Measurements from ENCODE around the gene FAM9A.

FAM9A gene

GRCh38 chrX:8801041-8801599 lies at the start of gene FAM9A:
Gene FAM9A, minus strand, starts transcription at chrX:8801383. Its CDS starts 1,212 bp downstream, at chrX:8800171.
- peaks cover 12% of the 10 kb centered on the region; the same call in 1 of the 2 replicates for H3K9me3 ChIP-seq
- no peak within 1 kb of the TSS for H3K4me3 ChIP-seq
- 0 out of 2 replicates have a peak, but pooled peaks cover 1% of the 10 kb centered on the region for H3K4me1 ChIP-seq
- TF ChIP-seq Cebpa-rat (IDR thresholded peaks at IDR 0.05): no peak
- H3K36me3 ChIP-seq: no peaks in the 10 kb centered on the region
- H3K27ac ChIP-seq: no peak within 1 kb of the TSS
- H3K27me3 ChIP-seq: no peaks in the 10 kb centered on the region
- no peak within 1 kb of the TSS for H3K4me2 ChIP-seq
- H3K9ac ChIP-seq: no peak within 1 kb of the TSS
- H4K20me1 ChIP-seq: no peaks in the 10 kb centered on the region

DNA sequence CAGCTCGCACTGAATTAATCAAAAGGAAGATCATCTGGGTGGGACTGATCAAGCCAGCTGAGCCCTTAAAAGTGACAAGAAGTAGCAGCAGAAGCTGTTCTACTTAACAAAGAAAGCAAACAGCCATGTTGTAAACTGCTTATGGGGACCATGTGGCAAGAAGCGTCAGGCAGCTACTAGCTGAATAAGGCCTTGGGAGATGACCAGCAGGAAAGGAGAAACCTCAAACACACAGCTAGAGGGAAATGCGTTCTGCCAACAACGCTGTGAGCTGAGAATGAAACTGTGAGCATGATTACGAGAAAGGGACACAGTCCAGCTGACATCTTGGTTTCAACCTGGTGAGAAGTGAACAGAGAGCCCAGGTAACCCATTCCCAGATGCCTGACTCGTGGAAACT lies 49.3 kb upstream of the FAM9A start:
- Histone ChIP-seq H3K4me2 (no peak overlapping the region), H3K4me3 (no peak overlapping the region), H3K9ac (no peak overlapping the region), H3K4me1 (no peaks in the 10 kb centered on the region), H3K27me3 (no peaks in the 10 kb centered on the region), H4K20me1 (no peaks in the 10 kb centered on the region), H3K27ac (no peak overlapping the region), H3K9me3 (no peaks in the 10 kb centered on the region), H3K36me3 (no peaks in the 10 kb centered on the region)
- TF ChIP-seq Cebpa-rat (IDR thresholded peaks at IDR 0.05): no peak

DNA sequence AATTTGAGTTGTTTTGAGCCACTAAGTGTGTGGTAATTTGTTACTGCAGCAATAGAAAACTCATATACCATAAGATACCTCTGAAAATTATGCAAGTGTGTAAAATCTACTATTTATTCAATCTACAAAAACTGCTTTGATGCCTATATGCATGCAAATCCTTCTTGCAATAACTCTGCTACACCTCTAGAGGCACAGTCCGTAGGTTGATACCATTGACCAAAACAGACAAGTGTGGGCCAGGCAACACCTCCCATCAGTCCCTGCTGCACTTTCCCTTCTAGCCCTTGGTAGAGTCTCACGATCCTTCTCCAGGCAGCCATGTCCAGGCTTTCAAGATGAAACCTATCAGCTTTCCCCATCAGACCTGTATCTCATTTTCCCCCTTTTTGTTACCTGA lies 48.8 kb upstream of the FAM9A start:
- Histone ChIP-seq H3K4me1 (no peaks in the 10 kb centered on the region), H3K9ac (no peak overlapping the region), H3K4me2 (no peak overlapping the region), H3K27ac (no peak overlapping the region), H4K20me1 (no peaks in the 10 kb centered on the region), H3K27me3 (no peaks in the 10 kb centered on the region), H3K4me3 (no peak overlapping the region), H3K36me3 (no peaks in the 10 kb centered on the region), H3K9me3 (no peaks in the 10 kb centered on the region)
- TF ChIP-seq Cebpa-rat (IDR thresholded peaks at IDR 0.05): no peak

DNA sequence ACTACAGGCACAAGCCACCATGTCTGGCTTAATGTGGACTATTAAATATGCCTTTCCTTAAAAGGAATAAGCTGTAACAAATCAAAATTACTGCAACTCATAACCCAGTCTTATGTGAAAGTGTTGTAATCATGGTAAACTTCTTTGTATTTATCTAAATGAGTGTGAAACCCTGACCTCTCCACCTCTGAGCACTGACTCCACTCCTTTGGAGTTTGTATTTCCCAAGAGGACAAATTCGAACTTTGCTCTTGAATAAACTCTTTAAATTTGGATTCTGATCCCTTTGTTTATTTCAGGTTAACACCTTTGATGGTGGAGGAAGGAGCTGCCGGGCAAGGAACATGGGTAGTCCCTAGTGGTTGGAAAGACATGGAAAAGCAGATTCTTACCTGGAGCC lies 48.3 kb upstream of the FAM9A start:
- Histone ChIP-seq H3K4me2 (no peak overlapping the region), H3K4me3 (no peak overlapping the region), H3K27ac (no peak overlapping the region), H4K20me1 (no peaks in the 10 kb centered on the region), H3K9me3 (no peaks in the 10 kb centered on the region), H3K36me3 (no peaks in the 10 kb centered on the region), H3K27me3 (no peaks in the 10 kb centered on the region), H3K4me1 (no peaks in the 10 kb centered on the region), H3K9ac (no peak overlapping the region)
- TF ChIP-seq Cebpa-rat (IDR thresholded peaks at IDR 0.05): no peak

- no peak overlapping the region for H3K9ac ChIP-seq
- TF ChIP-seq Cebpa-rat (IDR thresholded peaks at IDR 0.05): no peak
- no peaks in the 10 kb centered on the region for H4K20me1 ChIP-seq
- H3K27ac ChIP-seq: no peak overlapping the region
- no peaks in the 10 kb centered on the region for H3K27me3 ChIP-seq
- H3K4me1 ChIP-seq: no peaks in the 10 kb centered on the region
- no peaks in the 10 kb centered on the region for H3K9me3 ChIP-seq
- no peaks in the 10 kb centered on the region for H3K36me3 ChIP-seq
- no peak overlapping the region for H3K4me3 ChIP-seq
- H3K4me2 ChIP-seq: no peak overlapping the region
These were observed 47.7 kb upstream of the FAM9A start for GRCh38 chrX:8848911-8849310.

- no peak overlapping the region for H3K27ac ChIP-seq
- H3K4me2 ChIP-seq: no peak overlapping the region
These were observed 47.3 kb upstream of the FAM9A start for GRCh38 chrX:8848441-8848840.

DNA sequence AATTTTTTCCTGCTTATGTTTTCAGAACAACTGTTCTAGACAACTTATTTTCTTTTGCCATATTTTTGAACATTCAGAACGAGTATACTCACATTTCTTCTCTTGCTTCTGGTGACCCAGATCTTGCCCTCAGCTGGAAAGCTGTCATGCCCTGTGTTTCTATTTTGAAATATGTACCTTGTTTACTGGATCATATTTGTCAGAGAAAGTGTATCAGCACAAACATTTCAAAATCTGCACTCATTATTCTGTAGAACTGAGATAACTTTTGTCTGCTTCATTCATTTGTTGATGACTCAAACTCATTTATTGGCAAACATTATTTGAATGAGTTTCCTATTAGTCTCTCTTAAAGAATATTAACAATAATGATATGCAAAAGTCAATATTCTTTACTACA lies 46.2 kb upstream of the FAM9A start:
- no peaks in the 10 kb centered on the region for H3K27me3 ChIP-seq
- H4K20me1 ChIP-seq: no peaks in the 10 kb centered on the region
- no peak overlapping the region for H3K9ac ChIP-seq
- TF ChIP-seq Cebpa-rat (IDR thresholded peaks at IDR 0.05): no peak
- no peaks in the 10 kb centered on the region for H3K36me3 ChIP-seq
- H3K4me3 ChIP-seq: no peak overlapping the region
- H3K27ac ChIP-seq: no peak overlapping the region
- H3K9me3 ChIP-seq: no peaks in the 10 kb centered on the region
- H3K4me2 ChIP-seq: no peak overlapping the region
- H3K4me1 ChIP-seq: no peaks in the 10 kb centered on the region

More at GRCh38 chrX:8848441-8848840, 47.3 kb upstream of the FAM9A start:
- no peaks in the 10 kb centered on the region for H3K4me1 ChIP-seq
- H3K27me3 ChIP-seq: no peaks in the 10 kb centered on the region
- H3K9ac ChIP-seq: no peak overlapping the region
- no peaks in the 10 kb centered on the region for H3K36me3 ChIP-seq
- TF ChIP-seq Cebpa-rat (IDR thresholded peaks at IDR 0.05): no peak
- H3K9me3 ChIP-seq: no peaks in the 10 kb centered on the region
- H3K4me3 ChIP-seq: no peak overlapping the region
- no peaks in the 10 kb centered on the region for H4K20me1 ChIP-seq

GRCh38 chrX:8846266-8846665 lies 45.1 kb upstream of the FAM9A start:
- no peaks in the 10 kb centered on the region for H4K20me1 ChIP-seq
- H3K27ac ChIP-seq: no peak overlapping the region
- no peak overlapping the region for H3K4me2 ChIP-seq
- H3K36me3 ChIP-seq: no peaks in the 10 kb centered on the region
- no peak overlapping the region for H3K9ac ChIP-seq
- no peaks in the 10 kb centered on the region for H3K9me3 ChIP-seq
- H3K4me1 ChIP-seq: no peaks in the 10 kb centered on the region
- H3K27me3 ChIP-seq: no peaks in the 10 kb centered on the region
- no peak overlapping the region for H3K4me3 ChIP-seq
- TF ChIP-seq Cebpa-rat (IDR thresholded peaks at IDR 0.05): no peak

DNA sequence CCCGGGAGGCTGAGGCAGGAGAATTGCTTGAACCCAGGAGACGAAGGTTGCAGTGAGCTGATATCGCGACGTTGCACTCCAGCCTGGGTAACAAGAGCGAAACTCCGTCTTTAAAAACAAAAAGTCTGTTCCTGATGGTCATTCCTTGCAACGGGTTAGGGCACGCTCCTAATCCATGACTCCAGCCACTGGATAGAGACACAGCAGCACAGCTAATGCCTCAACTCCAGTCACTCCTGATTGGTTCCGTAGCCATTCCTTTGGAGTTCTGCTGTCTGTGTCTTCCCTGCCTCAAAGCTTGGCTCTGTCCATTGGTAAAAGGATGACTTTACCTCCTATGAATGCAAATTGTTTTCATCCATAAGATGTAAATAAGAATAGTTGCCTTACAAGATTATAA lies 44.3 kb upstream of the FAM9A start:
- Histone ChIP-seq H3K27ac (no peak overlapping the region), H3K4me2 (no peak overlapping the region), H3K36me3 (no peaks in the 10 kb centered on the region), H3K9ac (no peak overlapping the region), H3K27me3 (no peaks in the 10 kb centered on the region), H3K4me1 (no peaks in the 10 kb centered on the region), H4K20me1 (no peaks in the 10 kb centered on the region), H3K9me3 (no peaks in the 10 kb centered on the region), H3K4me3 (no peak overlapping the region)
- TF ChIP-seq Cebpa-rat (IDR thresholded peaks at IDR 0.05): no peak

DNA sequence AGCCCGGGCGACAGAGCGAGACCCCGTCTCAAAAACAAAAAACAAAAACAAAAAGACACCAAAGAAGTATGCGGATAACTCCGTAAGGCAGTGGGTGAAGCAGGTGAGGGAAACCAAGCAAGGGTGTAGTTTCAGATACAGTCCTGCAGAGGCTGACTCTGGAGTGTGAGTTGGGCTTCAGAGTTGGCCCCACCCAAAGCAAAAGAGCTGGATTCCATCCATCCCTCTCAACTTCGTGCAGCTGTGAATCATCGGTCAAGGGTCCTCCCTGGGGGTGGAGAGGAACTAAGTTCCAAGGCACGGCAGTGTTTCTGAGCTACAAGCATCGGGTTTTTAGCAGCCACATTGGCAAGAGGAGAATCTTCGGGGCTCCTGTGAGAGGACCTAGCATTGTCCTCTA lies 43.9 kb upstream of the FAM9A start:
- H3K9me3 ChIP-seq: no peaks in the 10 kb centered on the region
- H3K4me3 ChIP-seq: no peak overlapping the region
- no peak overlapping the region for H3K27ac ChIP-seq
- H3K4me1 ChIP-seq: no peaks in the 10 kb centered on the region
- no peak overlapping the region for H3K4me2 ChIP-seq
- H4K20me1 ChIP-seq: no peaks in the 10 kb centered on the region
- H3K27me3 ChIP-seq: no peaks in the 10 kb centered on the region
- no peaks in the 10 kb centered on the region for H3K36me3 ChIP-seq
- H3K9ac ChIP-seq: no peak overlapping the region
- TF ChIP-seq Cebpa-rat (IDR thresholded peaks at IDR 0.05): no peak

DNA sequence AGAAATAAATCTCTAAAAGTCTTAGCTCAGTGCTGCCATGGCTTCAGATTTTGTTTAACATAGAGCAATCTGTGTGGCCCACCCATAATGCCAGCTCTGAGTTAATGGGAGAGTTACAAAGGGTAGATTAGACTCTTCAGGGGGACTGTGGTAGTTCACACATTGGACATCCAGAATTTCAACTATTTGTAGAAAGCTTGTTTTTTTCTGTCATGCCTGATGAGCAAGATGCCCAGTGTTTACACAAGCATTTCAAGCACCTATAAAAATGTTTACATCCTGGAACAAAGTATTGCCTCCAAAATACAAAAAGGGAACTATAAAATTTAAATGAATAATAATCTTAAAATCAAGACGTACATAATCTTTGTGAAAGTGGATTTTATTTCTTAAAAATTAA lies 43.0 kb upstream of the FAM9A start:
- Histone ChIP-seq H3K27me3 (no peaks in the 10 kb centered on the region), H3K36me3 (no peaks in the 10 kb centered on the region), H3K9me3 (no peaks in the 10 kb centered on the region), H4K20me1 (no peaks in the 10 kb centered on the region), H3K4me3 (no peak overlapping the region), H3K4me2 (no peak overlapping the region), H3K27ac (no peak overlapping the region), H3K4me1 (no peaks in the 10 kb centered on the region), H3K9ac (no peak overlapping the region)
- no peak for TF ChIP-seq Cebpa-rat (IDR thresholded peaks at IDR 0.05)

Measured in BLaER1 (cell line).